PC-9 (cell line): ENCODE measurements around the gene RSPH4A.

Experiments
- CTCF ChIP-seq: fragments of 200-600 bp; sonication (generic); conservative IDR thresholded peaks from 2 replicates; pipeline ENCODE4 v1.6.1; 2017; ENCODE audit warnings: mixed run types, antibody characterized with exemption, mild to moderate bottlenecking, moderate library complexity
- EZH2 ChIP-seq: fragments of 200-600 bp; sonication (generic); IDR thresholded peaks from 2 replicates; pipeline ENCODE4 v1.8.0; 2017; ENCODE audit warnings: antibody characterized with exemption, low read depth

DNA sequence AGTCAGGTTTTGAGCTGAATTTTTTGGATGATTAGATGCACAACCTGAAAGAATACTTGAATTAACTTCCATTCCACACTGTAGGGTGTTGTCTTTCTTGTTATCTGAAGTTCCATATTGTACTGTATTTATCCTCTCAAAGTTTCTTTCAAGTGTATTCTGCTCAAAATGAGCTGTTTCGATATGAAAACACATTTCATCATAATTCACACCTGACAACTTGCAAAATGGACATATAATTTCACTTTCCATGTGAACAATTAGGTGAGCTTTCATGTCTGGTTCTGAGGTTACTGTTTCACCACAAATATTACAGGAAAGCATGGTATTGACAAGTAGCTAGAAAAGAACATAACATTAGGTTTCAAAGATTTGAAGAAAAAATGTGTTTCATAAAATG, 50.6 kb downstream of the RSPH4A start:
- TF ChIP-seq EZH2 (no peak), CTCF (no peak)
